NCI-H187 treated with DMSO at 0.1 percent for 48 hours (cell line): ENCODE results near the gene CENPC.
"Not testable (repeated sequence)": the region's sequence is repeated elsewhere in the genome, so short reads cannot be mapped to it uniquely, and the experiment has no call there.

Source experiments
- DNase-seq: peaks from one replicate; lab custom pipeline; 2025; lab: John Stamatoyannopoulos, UW

The CENPC gene

DNA sequence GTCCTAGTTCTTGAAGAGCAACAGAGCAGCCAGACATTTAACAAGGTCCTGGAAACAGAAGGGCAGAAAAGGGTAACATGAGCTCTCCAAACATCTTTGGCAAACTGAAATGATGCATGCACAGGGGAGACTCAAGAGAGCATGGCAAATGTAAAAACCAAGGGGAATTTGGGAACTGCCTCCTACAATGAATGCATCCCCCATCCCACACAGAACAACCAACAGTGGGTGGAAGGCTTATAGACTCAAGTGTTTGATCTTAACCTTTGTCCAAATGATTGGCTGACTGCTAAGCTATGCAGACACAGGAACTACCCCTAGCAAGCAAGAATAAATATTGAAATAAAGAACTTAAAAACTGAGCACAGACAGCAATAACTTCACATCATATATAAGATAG is 74.4 kb downstream of the CENPC start:
- no peak for DNase-seq

- DNase-seq: no peak
These were observed 76.5 kb downstream of the CENPC start for GRCh38 chr4:67468830-67469229.

- DNase-seq: no peak
These were observed 78.6 kb downstream of the CENPC start for GRCh38 chr4:67466751-67467150.

DNA sequence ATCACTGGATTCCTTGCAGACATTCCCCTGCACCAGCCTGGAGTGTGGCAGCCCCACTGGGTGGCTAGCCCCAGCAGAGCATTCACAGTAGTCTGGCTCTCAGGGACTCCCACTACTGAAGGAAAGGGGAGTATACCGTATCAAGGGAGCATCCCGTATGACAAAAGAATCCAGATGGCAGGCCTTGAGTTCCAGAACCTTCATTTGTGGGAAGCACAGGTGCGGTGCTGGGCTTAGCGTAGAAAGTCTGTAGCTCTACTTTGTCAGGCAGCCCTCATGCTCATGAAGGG is 79.6 kb downstream of the CENPC start:
- no peak for DNase-seq

DNA sequence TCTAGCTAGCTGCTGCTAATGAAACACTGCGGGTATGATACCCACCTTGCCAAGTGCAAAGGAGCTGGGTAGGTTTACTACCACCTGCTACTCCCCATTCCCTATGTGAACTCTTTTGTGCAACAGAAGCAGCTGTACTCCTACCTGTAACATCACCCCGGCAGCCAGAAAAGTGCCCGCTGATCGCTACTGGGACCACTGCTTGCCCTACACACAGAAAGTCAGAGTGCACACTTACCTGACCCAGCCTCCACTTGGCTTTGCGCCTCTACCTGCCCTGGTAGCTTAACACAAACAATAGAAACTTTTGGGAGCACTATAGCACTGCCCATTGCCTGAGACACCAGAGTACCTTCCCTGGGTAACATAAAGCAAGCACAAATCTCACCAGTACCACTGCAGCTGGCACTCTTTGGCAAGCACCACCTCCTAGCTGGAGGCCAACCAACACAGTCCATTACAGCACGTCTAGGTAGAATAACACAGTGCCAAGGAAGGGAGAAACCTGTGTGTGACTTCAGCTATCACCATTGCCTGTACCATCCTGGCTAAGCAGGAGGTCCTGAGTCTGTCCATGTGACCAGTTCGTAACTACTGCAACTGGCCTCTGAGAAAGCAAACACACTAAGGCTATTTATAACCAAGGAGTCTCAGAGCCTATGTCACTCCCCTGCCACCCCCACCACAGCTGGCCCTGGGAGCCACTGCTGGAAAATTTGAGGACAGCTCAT is 80.1 kb downstream of the CENPC start:
- DNase-seq: no peak

DNA sequence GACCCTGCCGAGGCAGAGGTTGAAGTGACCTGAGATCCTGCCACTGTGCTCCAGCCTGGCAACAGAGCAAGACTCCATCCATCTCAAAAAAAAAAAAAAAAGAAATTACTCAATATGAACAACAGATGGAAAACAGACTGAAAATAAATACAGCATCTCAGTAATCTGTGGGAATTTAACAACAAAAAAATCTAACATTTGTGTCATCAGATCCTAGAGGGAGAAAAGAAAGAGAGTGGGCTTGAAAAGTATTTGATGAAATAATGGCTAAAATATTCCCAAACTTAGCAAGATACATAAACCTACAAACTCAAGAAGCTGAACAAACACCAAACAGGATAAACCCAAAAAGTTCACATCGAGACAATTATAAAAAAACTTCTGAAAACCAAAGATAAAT is 84.7 kb downstream of the CENPC start:
- no peak for DNase-seq

DNA sequence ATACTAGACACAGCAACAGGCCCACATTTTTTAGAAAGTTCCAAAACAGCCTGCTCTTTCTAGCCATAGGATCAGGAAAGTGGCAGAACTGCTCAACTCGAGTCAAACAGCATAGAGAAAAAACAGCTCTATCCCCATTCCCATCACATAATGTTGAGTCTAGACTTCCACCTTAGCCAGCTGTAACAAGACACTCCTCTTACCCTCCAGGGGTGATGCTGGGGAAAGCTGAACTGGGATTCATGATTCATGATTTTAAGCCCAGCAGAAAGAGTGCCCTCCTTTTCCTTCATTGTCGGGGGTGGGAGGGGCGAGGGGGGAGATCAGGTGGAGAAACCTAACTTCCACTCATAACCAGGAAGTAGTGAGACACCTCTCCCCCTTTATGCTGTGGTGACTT is 86.1 kb downstream of the CENPC start:
- no peak for DNase-seq

DNA sequence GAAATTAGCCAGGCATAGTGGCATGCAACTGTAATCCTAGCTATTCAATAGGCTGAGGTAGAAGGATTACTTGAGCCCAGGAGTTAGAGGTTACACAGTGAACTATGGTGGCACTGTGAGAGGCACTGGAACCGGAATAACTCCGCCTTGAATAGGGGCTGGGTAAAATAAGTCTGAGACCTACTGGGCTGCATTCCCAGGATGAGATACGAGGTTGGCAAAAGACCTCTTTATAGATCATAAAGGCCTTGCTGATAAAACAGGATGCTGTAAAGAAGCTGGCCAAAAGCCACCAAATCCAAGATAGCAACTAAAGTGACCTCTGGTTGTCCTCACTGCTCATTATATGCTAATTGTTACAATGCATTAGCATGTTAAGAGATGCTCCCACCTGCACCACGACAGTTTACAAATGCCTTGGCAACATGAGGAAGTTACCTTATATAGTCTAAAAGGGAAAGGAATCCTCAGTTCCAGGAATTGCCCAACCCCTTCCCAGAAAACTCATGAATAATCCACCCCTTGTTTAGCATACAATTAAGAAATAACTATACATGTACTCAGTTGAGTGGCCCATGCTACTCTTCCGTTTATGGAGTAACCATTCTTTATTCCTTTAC is 88.6 kb downstream of the CENPC start:
- DNase-seq: no peak

- not testable (repeated sequence) for DNase-seq
These were observed 92.5 kb downstream of the CENPC start for GRCh38 chr4:67452846-67453205.

GRCh38 chr4:67452100-67452845 is 93.0 kb downstream of the CENPC start:
- no peak for DNase-seq

- DNase-seq: no peak
These were observed 93.8 kb downstream of the CENPC start for GRCh38 chr4:67451464-67451863.

- DNase-seq: no peak
These were observed 96.7 kb downstream of the CENPC start for GRCh38 chr4:67448621-67449020.

DNA sequence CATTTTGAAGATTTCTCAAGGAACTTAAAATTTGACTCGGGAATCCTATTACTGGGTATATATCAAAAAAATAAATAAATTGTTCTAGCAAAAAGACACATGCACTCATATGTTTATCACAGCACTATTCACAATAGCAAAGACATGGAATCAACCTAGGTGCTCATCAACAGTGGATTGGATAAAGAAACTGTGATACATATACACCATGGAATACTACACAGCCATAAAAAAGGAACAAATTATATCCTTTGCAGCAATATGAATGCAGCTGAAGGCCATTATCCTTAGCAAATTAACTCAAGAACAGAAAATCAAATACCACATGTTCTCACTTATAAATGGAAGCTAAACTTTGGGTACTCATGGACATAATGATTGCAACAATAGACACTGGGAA is 97.4 kb downstream of the CENPC start:
- DNase-seq: no peak

DNA sequence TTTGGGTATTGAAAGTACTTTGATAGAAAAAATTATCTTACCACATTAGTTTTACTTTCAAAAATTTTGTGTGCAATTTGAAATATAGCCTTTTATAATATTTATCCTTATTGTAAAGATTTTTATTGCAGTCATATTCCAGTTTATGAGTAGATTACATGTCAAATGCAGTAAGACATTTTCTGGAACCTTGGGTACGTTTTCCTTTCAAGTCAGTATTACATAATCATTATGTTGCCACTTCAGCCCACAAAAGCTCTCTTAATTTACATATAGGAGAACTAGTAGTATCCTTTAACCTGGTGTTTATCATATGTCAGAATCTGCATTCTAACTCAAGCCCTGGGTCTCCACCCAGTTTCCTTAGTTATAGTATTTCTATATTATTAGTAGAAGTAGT is 98.5 kb downstream of the CENPC start:
- no peak for DNase-seq

GRCh38 chr4:67445881-67446280 is 99.4 kb downstream of the CENPC start:
- not testable (repeated sequence) for DNase-seq

GRCh38 chr4:67438975-67439374 is 106.3 kb downstream of the CENPC start:
- no peak for DNase-seq

DNA sequence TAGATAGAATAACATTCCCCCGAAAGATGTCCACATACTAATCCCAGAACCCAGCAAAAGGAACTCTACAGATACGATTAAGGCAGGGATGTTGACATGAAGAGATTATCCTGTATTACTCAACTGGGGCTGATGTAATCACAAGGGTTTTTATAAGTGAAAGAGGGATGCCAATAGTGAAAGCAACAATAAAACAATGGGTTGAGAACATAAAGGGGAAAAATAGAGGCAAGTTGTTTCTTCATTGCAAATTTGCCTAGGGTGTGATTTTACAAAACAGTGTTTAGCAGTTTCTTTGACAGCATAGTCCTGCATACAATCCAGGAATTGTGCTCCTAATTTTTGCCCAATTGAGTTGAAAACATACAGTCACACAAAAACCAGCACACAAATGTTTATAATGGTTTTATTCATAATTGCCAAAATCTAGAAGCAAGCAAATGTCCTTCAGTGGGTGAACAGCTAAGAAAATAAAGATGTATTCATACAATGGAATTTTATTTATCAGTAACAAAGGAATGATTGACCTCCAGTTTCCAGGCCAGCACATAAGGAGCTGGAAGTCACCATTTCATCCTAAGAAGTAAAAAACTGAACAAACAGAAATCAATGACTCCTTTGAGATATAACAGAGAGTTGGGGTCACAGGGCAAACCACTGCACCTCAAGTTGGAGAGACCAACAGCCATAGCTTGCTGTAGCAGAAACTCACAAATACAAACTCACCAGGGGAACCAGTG is 107.2 kb downstream of the CENPC start:
- no peak for DNase-seq

GRCh38 chr4:67436742-67437141 is 108.6 kb downstream of the CENPC start:
- no peak for DNase-seq

DNA sequence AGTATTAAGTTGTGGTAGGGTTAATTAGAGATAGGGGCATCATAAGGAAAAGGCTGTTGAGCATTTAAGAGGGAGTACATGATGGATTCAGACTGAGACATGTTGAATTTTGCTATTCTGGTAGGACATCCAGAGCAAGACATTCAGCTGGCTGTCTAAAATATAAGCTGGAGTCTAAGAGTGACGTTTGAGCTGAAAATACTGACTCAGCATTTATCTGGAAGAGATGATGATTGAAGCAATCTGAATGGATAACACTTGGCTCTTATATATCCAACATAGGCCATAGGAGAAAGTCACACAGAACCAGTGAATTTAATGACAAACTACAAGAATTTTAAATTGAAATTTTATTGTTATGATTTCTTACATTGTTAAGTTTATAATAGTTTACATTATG is 114.3 kb downstream of the CENPC start:
- no peak for DNase-seq

DNA sequence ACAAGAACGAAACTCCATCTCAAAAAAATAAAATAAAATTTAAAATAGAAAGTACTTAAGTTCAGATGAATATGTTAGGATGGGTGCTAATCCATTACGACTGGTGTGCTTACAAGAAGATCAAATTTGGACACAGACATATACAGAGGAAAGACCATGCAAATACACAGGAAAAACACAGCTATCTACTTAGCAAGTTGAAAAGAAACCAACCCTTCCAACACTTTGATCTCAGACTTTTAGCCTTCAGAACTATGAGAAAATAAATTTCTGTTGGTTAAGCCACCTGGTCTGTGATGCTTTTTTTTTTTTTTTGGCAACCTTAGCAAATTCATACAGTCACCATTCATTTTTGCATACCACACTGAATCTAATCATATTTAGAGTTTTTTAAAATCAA is 116.5 kb downstream of the CENPC start:
- DNase-seq: no peak
